PC-9 (cell line): ENCODE data around the gene USP13.

Source experiments
- CTCF ChIP-seq: fragments of 200-600 bp; sonication (generic); conservative IDR thresholded peaks from 2 replicates; pipeline ENCODE4 v1.6.1; 2017; ENCODE audit warnings: mixed run types, antibody characterized with exemption, mild to moderate bottlenecking, moderate library complexity
- EZH2 ChIP-seq: fragments of 200-600 bp; sonication (generic); IDR thresholded peaks from 2 replicates; pipeline ENCODE4 v1.8.0; 2017; ENCODE audit warnings: antibody characterized with exemption, low read depth

DNA sequence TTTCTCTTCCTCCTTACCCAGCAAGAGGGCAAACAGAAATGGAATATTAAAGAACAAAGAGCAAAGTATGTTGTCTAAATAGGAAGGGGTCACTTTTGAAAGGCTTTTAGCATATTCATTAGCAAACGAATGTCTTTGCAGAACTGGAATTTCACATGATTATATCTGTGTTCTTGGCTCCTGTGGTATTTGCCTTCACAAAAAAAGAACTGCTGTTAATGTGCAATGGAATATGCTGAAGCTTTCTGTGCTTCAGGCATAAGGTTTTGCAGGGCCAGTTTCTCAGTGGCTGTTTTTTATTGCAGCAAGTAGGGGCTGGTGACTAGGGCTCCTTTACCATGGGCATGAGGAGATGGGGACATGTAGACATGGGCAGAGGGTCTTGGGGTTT, 173.4 kb downstream of the USP13 start:
- TF ChIP-seq EZH2 (no peak), CTCF (no peak)
